Upper lobe of left lung (tissue), 6 donors: ENCODE results near the gene GALNT15. TPM values are rescaled to one million over a fixed set of nuclear protein-coding genes. Genes with fewer than 3 reads are reported as not detected.

Experiments
- ATAC-seq, 2 donors: fragments of 200-7000 bp; cut with Tn5 transposase; one replicate each; pipeline ENCODE4 v1.9.1; 2022; ENCODE audit warnings: mild to moderate bottlenecking in 2 of 2, moderate library complexity in 2 of 2; ENCODE audit not compliant: low FRiP score in 2 of 2
- DNase-seq, 2 donors: peaks; one replicate each; pipeline ENCODE4 v3.0.0-alpha.2; 2019 to 2020
- H3K27ac ChIP-seq, 4 donors: fragments of 200-600 bp; sonication (generic); one replicate each; pipeline ENCODE4 v1.5.1; 2016 to 2019
- H3K27me3 ChIP-seq, 4 donors: fragments of 200-600 bp; sonication (generic); one replicate each; pipeline ENCODE4 v1.5.1; 2017 to 2019
- H3K36me3 ChIP-seq, 4 donors: fragments of 200-600 bp; sonication (generic); one replicate each; pipeline ENCODE4 v1.5.1; 2016 to 2019
- H3K4me1 ChIP-seq, 4 donors: fragments of 200-600 bp; sonication (generic); one replicate each; pipeline ENCODE4 v1.5.1; 2018 to 2019
- H3K4me3 ChIP-seq, 4 donors: fragments of 200-600 bp; sonication (generic); one replicate each; pipeline ENCODE4 v1.5.1; 2017 to 2019; ENCODE audit warnings: mild to moderate bottlenecking in 2 of 4, moderate library complexity in 1 of 4
- H3K9me3 ChIP-seq, 4 donors: fragments of 200-600 bp; sonication (generic); one replicate each; pipeline ENCODE4 v1.5.1; 2018 to 2019
- CTCF ChIP-seq, 6 experiments: fragments of 450-650 bp in 4 of 6; fragments of 200-600 bp in 2 of 6; sonication (generic) in 2 of 6; IDR thresholded peaks; one replicate each; pipeline ENCODE4 v1.5.1; 2016 to 2019; ENCODE audit warnings: antibody characterized with exemption in 6 of 6
- EP300 ChIP-seq, 4 donors: sonication (generic); formaldehyde crosslinking; IDR thresholded peaks; one replicate each; pipeline ENCODE4 v1.5.1; 2017; ENCODE audit warnings: antibody characterized with exemption in 4 of 4, control low read depth in 2 of 4
- POLR2A ChIP-seq, 4 donors: fragments of 450-650 bp; IDR thresholded peaks; one replicate each; pipeline ENCODE4 v1.5.1; 2016 to 2017; ENCODE audit warnings: antibody characterized with exemption in 4 of 4, mild to moderate bottlenecking in 2 of 4
- POLR2AphosphoS5 ChIP-seq, 2 donors: sonication (generic); formaldehyde crosslinking; IDR thresholded peaks; one replicate each; pipeline ENCODE4 v1.5.1; 2017; ENCODE audit warnings: antibody characterized with exemption in 2 of 2
- WGBS, 2 donors: methylation state at CpG; one replicate each; pipeline ENCODE4 v1.1.5; 2017 to 2018; 5-methylcytosine and 5-hydroxymethylcytosine counted together
- total RNA-seq, 6 donors: library from RNA; depleted of rRNA in 4 of 6; stranded (reverse); fragments of >200 nt in 4 of 6; gene quantifications; one replicate each; pipeline versions ENCODE4 v1.1.0 to v1.2.1, GENCODE V29; 2016 to 2021
- donor health status: DM: no; HTN: no; CAD: no; lungs with moderate emphysema.
- donor health status: DM: no; HTN: yes; CAD: no; lungs with severe emphysema.

Gene GALNT15
- total RNA-seq, 6 donors from 2014 or later: 4.4 to 34.7 (median 11.2) TPM

- ATAC-seq: no peak
- WGBS, 2 donors: 97 to 100% methylated on average over 4 to 5 of the region's 5 CpGs
- Histone ChIP-seq H3K36me3 (no peaks in the 10 kb centered on the region), H3K9me3 (no peaks in the 10 kb centered on the region), H3K27ac (no peak overlapping the region), H3K27me3 (no peaks in the 10 kb centered on the region), H3K4me3 (no peak overlapping the region), H3K4me1 (peaks cover 7 to 21% (median 10%) of the 10 kb centered on the region in 4 donors)
- no peak for DNase-seq
- TF ChIP-seq CTCF (IDR thresholded peaks at IDR 0.05) (no peak), POLR2AphosphoS5 (IDR thresholded peaks at IDR 0.05) (no peak), EP300 (IDR thresholded peaks at IDR 0.05) (no peak), POLR2A (IDR thresholded peaks at IDR 0.05) (no peak)
These were observed 67.7 kb downstream of the GALNT15 start for GRCh38 chr3:16242177-16242576.

- Histone ChIP-seq H3K4me1 (peaks cover 7 to 27% (median 10%) of the 10 kb centered on the region in 4 donors), H3K4me3 (no peak overlapping the region), H3K9me3 (no peaks in the 10 kb centered on the region), H3K27ac (no peak overlapping the region), H3K27me3 (no peaks in the 10 kb centered on the region), H3K36me3 (no peaks in the 10 kb centered on the region)
- ATAC-seq: no peak
- TF ChIP-seq EP300 (IDR thresholded peaks at IDR 0.05): peak in 1 of 4 donors; percentile 3
- TF ChIP-seq POLR2AphosphoS5 (IDR thresholded peaks at IDR 0.05): peak; percentile 46 to 63
- no peak for TF ChIP-seq CTCF (IDR thresholded peaks at IDR 0.05)
- WGBS, 2 donors: 50 to 52% methylated on average over 9 of the region's 9 CpGs
- DNase-seq: no peak
These were observed 69.4 kb downstream of the GALNT15 start for GRCh38 chr3:16243706-16244490.

GRCh38 chr3:16245609-16246008, 71.1 kb downstream of the GALNT15 start:
- H3K36me3 ChIP-seq: no peaks in the 10 kb centered on the region
- peaks cover 4 to 19% (median 7%) of the 10 kb centered on the region in 4 donors for H3K4me1 ChIP-seq
- H3K9me3 ChIP-seq: no peaks in the 10 kb centered on the region
- ATAC-seq: no peak
- H3K27me3 ChIP-seq: no peaks in the 10 kb centered on the region
- H3K27ac ChIP-seq: no peak overlapping the region
- no peak overlapping the region for H3K4me3 ChIP-seq
- WGBS, 2 donors: 91 to 98% methylated on average over 3 of the region's 3 CpGs
- TF ChIP-seq EP300 (IDR thresholded peaks at IDR 0.05) (no peak), POLR2A (IDR thresholded peaks at IDR 0.05) (no peak), CTCF (IDR thresholded peaks at IDR 0.05) (no peak), POLR2AphosphoS5 (IDR thresholded peaks at IDR 0.05) (no peak)
- no peak for DNase-seq

GRCh38 chr3:16247282-16248061, 73.0 kb downstream of the GALNT15 start:
- 23 to 31% methylated on average over 15 to 17 of the region's 17 CpGs for WGBS, 2 donors
- Histone ChIP-seq H3K27ac (no peak overlapping the region), H3K27me3 (no peaks in the 10 kb centered on the region), H3K4me3 (no peak overlapping the region), H3K9me3 (no peaks in the 10 kb centered on the region), H3K36me3 (no peaks in the 10 kb centered on the region), H3K4me1 (peaks cover 4 to 17% (median 7%) of the 10 kb centered on the region in 4 donors)
- ATAC-seq (peak; percentile 85 to 90), DNase-seq (peak in 1 of 2 donors; percentile 83)
- TF ChIP-seq POLR2AphosphoS5 (IDR thresholded peaks at IDR 0.05) (peak in 1 of 2 donors; percentile 29), CTCF (IDR thresholded peaks at IDR 0.05) (peak; percentile 80 to 90 (median 84)), EP300 (IDR thresholded peaks at IDR 0.05) (no peak), POLR2A (IDR thresholded peaks at IDR 0.05) (no peak)
